ENCODE measurements around the gene CEP295NL. TPM values are rescaled to one million over a fixed set of nuclear protein-coding genes. Genes with fewer than 3 reads are reported as not detected.

The CEP295NL gene
- total RNA-seq, 1 donor from 2014 or later: 0.55 TPM

DNA sequence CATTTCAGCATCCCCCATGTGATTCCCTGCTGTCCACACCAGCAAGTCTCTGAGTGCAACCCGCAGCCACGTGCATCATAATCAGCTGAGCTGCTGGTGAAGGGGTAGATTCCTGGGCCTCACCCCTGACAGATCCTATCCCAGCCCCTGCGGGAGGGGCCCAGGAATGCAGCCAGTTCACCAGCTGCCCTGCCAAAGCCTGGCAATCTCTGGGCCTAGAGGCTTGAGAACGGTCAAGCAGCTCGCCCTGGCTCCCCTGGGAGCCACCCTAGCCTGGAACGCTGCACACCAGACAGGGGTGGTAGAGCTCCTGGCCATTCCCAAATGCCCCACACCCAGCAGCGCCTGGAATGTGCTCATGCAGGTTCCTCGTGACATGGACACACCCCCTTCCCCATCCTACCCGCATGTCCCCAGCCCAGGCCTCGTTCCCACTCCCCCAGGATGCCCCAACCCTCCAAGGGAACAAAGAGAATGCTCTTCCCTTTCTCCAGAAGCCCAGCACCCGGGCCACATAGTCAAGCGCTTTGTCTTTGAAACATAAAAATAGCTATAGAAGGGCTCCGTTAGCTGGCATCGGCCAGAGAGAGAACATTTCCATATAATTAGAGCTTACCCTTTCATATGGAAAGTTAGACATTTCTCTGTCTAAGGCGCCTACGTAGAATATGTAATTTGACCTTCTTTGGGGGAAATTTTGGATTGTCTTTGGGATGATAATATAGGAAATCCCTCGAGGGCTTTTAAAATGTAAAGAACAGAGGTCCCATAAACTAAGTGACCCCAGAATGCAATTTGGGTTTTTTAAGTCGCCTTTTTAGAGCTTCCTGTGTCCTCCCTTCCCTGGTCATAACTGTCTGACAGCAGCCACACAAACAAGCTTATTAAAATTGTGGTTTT, 3.4 kb downstream of the CEP295NL start:
- TF ChIP-seq, protein P1, sequence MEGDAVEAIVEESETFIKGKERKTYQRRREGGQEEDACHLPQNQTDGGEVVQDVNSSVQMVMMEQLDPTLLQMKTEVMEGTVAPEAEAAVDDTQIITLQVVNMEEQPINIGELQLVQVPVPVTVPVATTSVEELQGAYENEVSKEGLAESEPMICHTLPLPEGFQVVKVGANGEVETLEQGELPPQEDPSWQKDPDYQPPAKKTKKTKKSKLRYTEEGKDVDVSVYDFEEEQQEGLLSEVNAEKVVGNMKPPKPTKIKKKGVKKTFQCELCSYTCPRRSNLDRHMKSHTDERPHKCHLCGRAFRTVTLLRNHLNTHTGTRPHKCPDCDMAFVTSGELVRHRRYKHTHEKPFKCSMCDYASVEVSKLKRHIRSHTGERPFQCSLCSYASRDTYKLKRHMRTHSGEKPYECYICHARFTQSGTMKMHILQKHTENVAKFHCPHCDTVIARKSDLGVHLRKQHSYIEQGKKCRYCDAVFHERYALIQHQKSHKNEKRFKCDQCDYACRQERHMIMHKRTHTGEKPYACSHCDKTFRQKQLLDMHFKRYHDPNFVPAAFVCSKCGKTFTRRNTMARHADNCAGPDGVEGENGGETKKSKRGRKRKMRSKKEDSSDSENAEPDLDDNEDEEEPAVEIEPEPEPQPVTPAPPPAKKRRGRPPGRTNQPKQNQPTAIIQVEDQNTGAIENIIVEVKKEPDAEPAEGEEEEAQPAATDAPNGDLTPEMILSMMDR (IDR thresholded peaks at IDR 0.05; ENCODE audit: borderline replicate concordance): no peak
- Histone ChIP-seq H3K27ac (replicated peaks) (peak overlapping the region; percentile 85), H3K36me3 (peaks cover 9% of the 10 kb centered on the region), H3K4me3 (no peak overlapping the region), H3K9me3 (replicated peaks) (no peaks in the 10 kb centered on the region), H3K27me3 (ENCODE audit: low read depth) (no peaks in the 10 kb centered on the region), H3K4me1 (peaks cover 78% of the 10 kb centered on the region)
- DNase-seq: peak; percentile 76
- intact Hi-C loops (cut with micrococcal nuclease): no loop called here

DNA sequence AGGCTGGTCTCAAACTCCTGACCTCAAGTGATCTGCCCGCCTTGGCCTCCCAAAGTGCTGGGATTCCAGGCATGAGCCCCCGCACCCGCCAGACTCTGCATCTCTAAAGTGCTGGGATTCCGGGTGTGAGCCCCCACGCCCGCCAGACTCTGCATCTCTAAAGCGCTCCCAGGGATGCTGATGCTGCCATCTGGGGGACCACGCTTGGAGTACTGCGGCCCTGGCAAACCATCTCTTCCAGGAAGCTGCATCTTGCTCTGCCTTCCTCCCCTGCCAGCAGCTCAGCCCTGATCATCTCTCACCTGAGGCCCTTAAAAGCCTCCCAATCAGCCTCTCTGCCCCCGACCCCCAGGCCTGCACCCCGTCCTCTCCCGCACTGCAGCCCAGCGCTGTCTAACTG, 4.1 kb downstream of the CEP295NL start:
- intact Hi-C loops (cut with micrococcal nuclease): no loop called here

DNA sequence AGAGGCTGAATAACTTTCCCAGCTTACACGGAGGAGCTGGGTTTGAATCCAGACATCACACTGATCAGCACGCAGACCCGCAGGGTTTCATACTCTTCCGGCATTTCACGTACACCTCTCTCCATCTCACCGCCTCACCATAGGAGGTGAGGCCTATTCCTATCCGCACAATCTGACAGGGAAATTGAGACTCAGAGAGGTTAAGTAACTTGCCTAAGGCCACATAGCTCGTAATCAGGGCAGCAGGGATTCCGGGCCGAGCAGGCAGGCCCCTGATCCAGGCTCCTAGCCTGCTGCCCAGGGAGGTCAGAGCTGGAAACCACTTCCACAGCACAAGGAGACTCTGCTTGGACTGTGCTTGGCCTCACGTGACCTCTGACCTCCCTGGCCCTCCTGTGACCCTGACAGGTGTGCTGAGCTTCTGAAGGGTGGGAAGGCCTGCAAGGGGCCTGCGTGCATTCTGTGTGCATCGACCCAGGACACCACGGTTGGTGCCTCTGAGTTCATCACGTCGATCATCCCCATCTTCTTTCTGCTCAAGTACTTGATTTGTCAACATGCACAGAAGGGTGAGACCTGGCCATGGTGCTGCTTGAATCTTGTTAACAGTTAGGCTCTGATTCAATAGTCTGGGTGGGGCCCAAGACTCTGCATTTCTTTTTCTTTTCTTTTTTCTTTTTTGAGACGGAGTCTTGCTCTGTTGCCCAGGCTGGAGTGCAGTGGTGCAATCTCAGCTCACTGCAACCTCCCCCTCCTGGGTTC, 4.7 kb downstream of the CEP295NL start:
- TF ChIP-seq, protein P1 (IDR thresholded peaks at IDR 0.05; ENCODE audit: borderline replicate concordance): no peak
- DNase-seq: no peak
- Histone ChIP-seq H3K36me3 (peaks cover 9% of the 10 kb centered on the region), H3K4me3 (no peak overlapping the region), H3K9me3 (replicated peaks) (no peaks in the 10 kb centered on the region), H3K27me3 (ENCODE audit: low read depth) (no peaks in the 10 kb centered on the region), H3K27ac (replicated peaks) (peak overlapping the region; percentile 85), H3K4me1 (peaks cover 86% of the 10 kb centered on the region)
- intact Hi-C loops (cut with micrococcal nuclease): no loop called here

More for the DNA sequence above, 4.1 kb downstream of the CEP295NL start:
- Histone ChIP-seq H3K27ac (replicated peaks) (peak overlapping the region; percentile 85), H3K36me3 (peaks cover 9% of the 10 kb centered on the region), H3K27me3 (ENCODE audit: low read depth) (no peaks in the 10 kb centered on the region), H3K4me1 (peaks cover 84% of the 10 kb centered on the region), H3K4me3 (no peak overlapping the region), H3K9me3 (replicated peaks) (no peaks in the 10 kb centered on the region)
- DNase-seq: no peak
- TF ChIP-seq, protein P1 (IDR thresholded peaks at IDR 0.05; ENCODE audit: borderline replicate concordance): no peak

DNA sequence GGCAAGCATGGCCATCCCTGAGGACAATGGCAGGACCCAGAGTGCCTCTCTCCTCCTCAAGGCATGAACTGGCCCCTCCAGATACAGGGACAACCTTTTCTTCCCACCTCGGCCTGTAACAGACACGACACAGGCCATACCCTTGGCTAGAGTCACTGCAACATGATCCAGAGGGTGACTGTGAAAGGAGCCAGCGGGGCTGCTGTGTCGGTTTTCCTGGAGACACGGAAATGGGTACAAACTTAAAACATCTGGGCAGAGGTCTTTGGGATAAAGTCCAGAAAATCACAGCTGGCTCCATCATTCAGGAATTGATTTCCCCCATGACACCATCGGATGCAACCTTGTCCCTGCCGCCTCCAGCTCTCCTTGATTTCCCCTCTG, 5.3 kb downstream of the CEP295NL start:
- intact Hi-C loops (cut with micrococcal nuclease): no loop called here
- H3K4me1 ChIP-seq: peaks cover 85% of the 10 kb centered on the region
- peak overlapping the region; percentile 85 for H3K27ac ChIP-seq (replicated peaks)
- H3K9me3 ChIP-seq (replicated peaks): no peaks in the 10 kb centered on the region
- TF ChIP-seq, protein P1 (IDR thresholded peaks at IDR 0.05; ENCODE audit: borderline replicate concordance): no peak
- H3K27me3 ChIP-seq (ENCODE audit: low read depth): no peaks in the 10 kb centered on the region
- peaks cover 9% of the 10 kb centered on the region for H3K36me3 ChIP-seq
- no peak for DNase-seq
- no peak overlapping the region for H3K4me3 ChIP-seq

DNA sequence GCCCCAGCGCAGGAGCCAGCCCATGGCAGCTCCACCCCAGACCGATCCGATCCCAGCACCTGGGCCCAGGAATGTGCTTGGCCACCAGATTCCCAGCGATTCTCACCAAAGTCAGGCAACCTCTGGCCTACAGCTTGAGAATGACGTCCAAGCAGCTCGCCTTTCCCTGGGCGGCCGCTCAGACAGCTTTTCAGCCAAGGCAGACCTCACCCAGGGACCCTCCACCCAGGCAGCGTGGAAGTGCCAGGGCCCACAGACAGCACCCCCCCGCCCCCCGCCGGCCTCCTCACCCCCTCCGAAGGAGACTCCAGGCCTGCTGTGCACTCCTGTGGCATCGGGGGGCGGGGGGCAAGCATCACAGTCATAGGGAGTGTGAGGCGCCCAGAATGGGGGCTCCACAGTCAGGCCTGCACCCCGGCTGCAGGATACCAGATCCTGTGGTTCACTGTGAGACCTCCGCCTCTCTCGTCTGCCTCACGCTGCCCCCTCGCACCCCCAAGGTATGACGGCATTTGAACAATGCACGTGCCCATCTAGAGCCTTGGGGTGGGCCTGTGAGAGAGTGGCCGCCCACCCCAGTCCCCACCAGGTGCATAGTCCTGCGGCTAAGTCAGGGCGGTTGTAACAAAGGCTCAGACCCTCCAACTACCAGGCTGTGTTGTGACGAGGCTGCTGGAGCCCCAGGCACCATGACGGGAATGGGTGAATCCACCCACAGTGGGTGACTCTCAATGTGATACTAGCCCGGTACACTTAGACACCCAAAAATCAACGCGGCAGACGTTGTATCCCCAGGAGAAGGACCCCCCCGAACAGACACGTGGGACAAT, 6.0 kb downstream of the CEP295NL start:
- intact Hi-C loops (cut with micrococcal nuclease): no loop called here
- Histone ChIP-seq H3K4me3 (peak overlapping the region; percentile 3), H3K36me3 (peaks cover 9% of the 10 kb centered on the region), H3K27me3 (ENCODE audit: low read depth) (no peaks in the 10 kb centered on the region), H3K9me3 (replicated peaks) (no peaks in the 10 kb centered on the region), H3K27ac (replicated peaks) (peak overlapping the region; percentile 85), H3K4me1 (peaks cover 88% of the 10 kb centered on the region)
- no peak for DNase-seq
- TF ChIP-seq, protein P1 (IDR thresholded peaks at IDR 0.05; ENCODE audit: borderline replicate concordance): no peak

Measured in left ventricle myocardium inferior (tissue), 1 donor.